ENCODE data around the gene FBXO9. TPM values are rescaled to one million over a fixed set of nuclear protein-coding genes. Genes with fewer than 3 reads are reported as not detected.

FBXO9 gene
- total RNA-seq, 2 donors from 2014 or later, result 49.6 to 65.3 TPM

- Mint-ChIP-seq H3K9me3 (no peaks in the 10 kb centered on the region), H3K4me3 (no peak overlapping the region), H3K36me3 (ENCODE audit: low read depth) (peaks cover 24% of the 10 kb centered on the region), H3K4me1 (peaks cover 18% of the 10 kb centered on the region), H3K27ac (peak overlapping the region; percentile 23), H3K27me3 (ENCODE audit: insufficient read depth) (no peaks in the 10 kb centered on the region)
- H3K27ac ChIP-seq (ENCODE audit: low read depth, low read length), result no peak overlapping the region
- H3K9me3 ChIP-seq (ENCODE audit: control insufficient read depth, low read length), result no peaks in the 10 kb centered on the region
- no peak for TF ChIP-seq CTCF (conservative IDR thresholded peaks at IDR 0.05)
- peaks cover 18% of the 10 kb centered on the region for H3K36me3 ChIP-seq (ENCODE audit: control insufficient read depth, insufficient read depth, low read length)
- DNase-seq, result peak; percentile 58
- no peak overlapping the region for H3K4me3 ChIP-seq (ENCODE audit: low read length)
- peaks cover 13% of the 10 kb centered on the region for H3K4me1 ChIP-seq (ENCODE audit: control insufficient read depth, insufficient read depth, low read length)
- H3K9ac ChIP-seq (ENCODE audit: extremely low read depth, low read length, poor library complexity, severe bottlenecking), result no peak overlapping the region
- no peaks in the 10 kb centered on the region for H3K27me3 ChIP-seq (ENCODE audit: control insufficient read depth, insufficient read depth, low read length, poor library complexity, severe bottlenecking)
Measured at GRCh38 chr6:53043581-53043980, 21.6 kb upstream of the FBXO9 start.

- H3K27ac Mint-ChIP-seq, result peak overlapping the region; percentile 23
- Histone ChIP-seq H3K9me3 (ENCODE audit: control insufficient read depth, low read length) (no peaks in the 10 kb centered on the region), H3K27ac (ENCODE audit: low read depth, low read length) (no peak overlapping the region), H3K27me3 (ENCODE audit: control insufficient read depth, insufficient read depth, low read length, poor library complexity, severe bottlenecking) (no peaks in the 10 kb centered on the region), H3K9ac (ENCODE audit: extremely low read depth, low read length, poor library complexity, severe bottlenecking) (no peak overlapping the region), H3K4me3 (ENCODE audit: low read length) (no peak overlapping the region), H3K4me1 (ENCODE audit: control insufficient read depth, insufficient read depth, low read length) (peaks cover 13% of the 10 kb centered on the region), H3K36me3 (ENCODE audit: control insufficient read depth, insufficient read depth, low read length) (peaks cover 18% of the 10 kb centered on the region)
- no peak overlapping the region for H3K4me3 Mint-ChIP-seq
- 7 to 10% methylated on average over 4 of the region's 4 CpGs for WGBS, 2 experiments (ENCODE audit: insufficient coverage in 1 of 2, insufficient read length in 1 of 2)
- DNase-seq, result peak; percentile 85
- H3K9me3 Mint-ChIP-seq, result no peaks in the 10 kb centered on the region
- H3K36me3 Mint-ChIP-seq (ENCODE audit: low read depth), result peaks cover 22% of the 10 kb centered on the region
- H3K4me1 Mint-ChIP-seq, result peaks cover 18% of the 10 kb centered on the region
- peak; percentile 13 for TF ChIP-seq CTCF (conservative IDR thresholded peaks at IDR 0.05)
- no peaks in the 10 kb centered on the region for H3K27me3 Mint-ChIP-seq (ENCODE audit: insufficient read depth)
Measured at GRCh38 chr6:53044071-53044470, 21.1 kb upstream of the FBXO9 start.

- H3K4me1 Mint-ChIP-seq, result peaks cover 18% of the 10 kb centered on the region
- H3K27ac ChIP-seq (ENCODE audit: low read depth, low read length), result no peak overlapping the region
- H3K4me3 ChIP-seq (ENCODE audit: low read length), result no peak overlapping the region
- 43% methylated on average over 4 of the region's 4 CpGs; no CpG with 5 or more reads in 1 of the 2 experiments for WGBS, 2 experiments (ENCODE audit: insufficient coverage in 1 of 2, insufficient read length in 1 of 2)
- H3K36me3 Mint-ChIP-seq (ENCODE audit: low read depth), result peaks cover 18% of the 10 kb centered on the region
- no peaks in the 10 kb centered on the region for H3K27me3 Mint-ChIP-seq (ENCODE audit: insufficient read depth)
- H3K36me3 ChIP-seq (ENCODE audit: control insufficient read depth, insufficient read depth, low read length), result peaks cover 14% of the 10 kb centered on the region
- H3K9ac ChIP-seq (ENCODE audit: extremely low read depth, low read length, poor library complexity, severe bottlenecking), result no peak overlapping the region
- DNase-seq, result no peak
- peaks cover 13% of the 10 kb centered on the region for H3K4me1 ChIP-seq (ENCODE audit: control insufficient read depth, insufficient read depth, low read length)
- H3K4me3 Mint-ChIP-seq, result no peak overlapping the region
- TF ChIP-seq CTCF (conservative IDR thresholded peaks at IDR 0.05), result no peak
- no peaks in the 10 kb centered on the region for H3K9me3 ChIP-seq (ENCODE audit: control insufficient read depth, low read length)
- H3K27me3 ChIP-seq (ENCODE audit: control insufficient read depth, insufficient read depth, low read length, poor library complexity, severe bottlenecking), result no peaks in the 10 kb centered on the region
- peak overlapping the region; percentile 15 for H3K27ac Mint-ChIP-seq
- H3K9me3 Mint-ChIP-seq, result no peaks in the 10 kb centered on the region
Measured at GRCh38 chr6:53044572-53044971, 20.6 kb upstream of the FBXO9 start.
